Activated CD8-positive, alpha-beta memory T cell treated with anti-CD3 and anti-CD28 coated beads, Interleukin-2, amount 50 U/mL, for 48 hours (primary cell): ENCODE measurements around the gene TMEM267.
A peak's percentile ranks its signal among the peaks of the same experiment; 100 is the strongest.
"Not testable (repeated sequence)": the region's sequence is repeated elsewhere in the genome, so short reads cannot be mapped to it uniquely, and the experiment has no call there.

Source experiments
- DNase-seq: peaks from one replicate; pipeline ENCODE4 v3.0.0-alpha.2; 2020

Gene TMEM267

DNA sequence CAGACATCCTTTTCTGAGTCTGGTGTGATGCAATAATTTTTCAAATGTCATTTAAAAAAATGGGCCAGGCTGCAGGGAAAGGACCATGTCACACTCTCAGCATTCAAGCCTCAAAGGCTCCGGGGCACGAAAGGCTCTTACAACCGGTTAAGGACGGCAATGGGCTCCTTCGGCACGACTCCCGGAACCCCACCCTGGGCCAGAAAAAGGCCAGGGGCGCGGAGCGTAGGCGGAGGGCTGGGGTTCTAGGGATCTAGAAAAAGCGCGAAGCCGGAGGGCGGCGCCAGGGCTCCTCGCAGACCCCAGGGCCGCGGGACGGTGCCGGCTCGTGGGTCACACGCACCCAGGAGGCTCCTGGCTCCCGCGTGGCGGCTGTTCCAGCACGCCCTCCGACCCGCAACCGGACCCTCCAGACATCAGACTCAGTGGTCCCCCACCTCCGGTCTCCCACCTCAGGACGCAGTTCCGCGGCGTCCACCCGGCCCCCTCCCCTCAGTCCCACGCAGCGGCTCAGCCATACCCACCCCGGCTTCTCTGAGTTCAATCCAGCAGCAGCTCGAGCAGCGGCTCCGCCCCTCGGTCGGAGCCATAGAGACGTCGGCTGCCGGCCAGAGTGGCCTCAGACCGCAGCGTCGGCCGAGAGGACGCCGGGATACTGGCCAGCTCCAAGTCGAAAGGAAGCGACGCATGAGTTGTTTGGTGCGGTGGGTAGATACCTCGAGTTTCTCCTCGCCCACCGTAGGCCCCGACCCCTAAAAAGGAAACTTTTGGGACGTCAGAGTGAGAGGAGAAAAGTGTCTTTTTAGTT, at the start of gene TMEM267:
Gene TMEM267 (minus strand): TSS at position 568 of the 808 bp plus-strand sequence. CDS start 29,896 bp downstream, outside the sequence.
- DNase-seq = peak; percentile 90

DNA sequence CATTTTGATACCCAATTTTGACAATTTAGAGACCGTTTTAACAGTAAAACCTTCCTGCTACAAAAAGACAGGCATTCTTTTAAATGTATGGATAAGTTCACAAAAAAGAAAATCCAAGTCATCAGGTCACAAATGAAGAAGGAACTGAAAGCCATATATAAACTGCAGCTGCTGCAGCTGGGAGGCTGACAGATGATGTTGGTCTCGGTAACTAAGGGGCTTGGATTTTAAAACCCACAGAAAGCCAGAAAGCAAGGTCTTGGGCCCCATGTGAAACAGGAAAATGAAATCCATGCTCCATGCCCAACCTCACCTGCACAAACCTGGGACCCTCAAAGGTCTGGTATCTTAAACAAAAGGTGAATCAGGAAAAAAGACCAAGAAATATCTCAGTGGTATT, 47.0 kb upstream of the TMEM267 start:
- DNase-seq = no peak

GRCh38 chr5:43523662-43524072, 40.0 kb upstream of the TMEM267 start:
- no peak for DNase-seq

GRCh38 chr5:43520615-43521014, 37.0 kb upstream of the TMEM267 start:
- DNase-seq = no peak

GRCh38 chr5:43515678-43516048, 32.0 kb upstream of the TMEM267 start:
- DNase-seq = no peak

GRCh38 chr5:43514816-43515677, 31.4 kb upstream of the TMEM267 start, which contains the start of gene C5orf34:
C5orf34 (minus strand) TSS chr5:43515148; CDS start chr5:43509339, 5,809 bp downstream.
- peak; percentile 98 for DNase-seq

DNA sequence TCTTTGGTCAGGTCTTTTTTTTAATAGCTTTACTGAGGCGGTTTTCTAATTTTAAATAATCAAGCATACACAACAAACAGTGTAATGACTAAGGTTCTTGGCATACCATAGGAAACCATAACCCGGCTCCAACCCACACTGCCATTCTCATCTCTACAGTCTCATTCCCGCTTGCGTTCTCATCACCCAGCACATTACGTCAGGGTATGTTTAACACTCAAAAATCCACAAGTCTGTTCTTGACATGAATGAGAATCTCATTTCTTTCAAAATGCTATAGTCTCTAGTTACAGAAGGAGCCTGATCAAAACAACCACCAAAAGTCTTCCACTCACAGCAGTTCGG, 30.8 kb upstream of the TMEM267 start:
- no peak for DNase-seq

DNA sequence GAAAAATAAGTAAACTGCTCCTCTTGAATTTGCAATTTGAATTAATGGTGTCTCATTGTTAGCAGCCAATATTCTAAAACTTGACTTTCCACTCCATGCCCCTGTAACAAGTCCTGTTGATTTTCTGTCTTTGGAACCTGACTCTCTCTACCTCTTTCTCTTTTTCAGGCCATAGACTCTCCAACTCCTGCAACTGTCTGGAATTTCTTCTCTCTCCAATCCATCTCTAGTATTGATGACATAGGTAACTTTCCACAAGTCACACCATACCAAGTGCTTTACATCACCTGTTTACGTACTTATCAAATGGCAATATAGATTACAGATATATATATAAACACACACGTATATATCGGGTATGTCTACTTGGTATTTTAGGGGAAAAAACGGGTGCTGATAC, 30.4 kb upstream of the TMEM267 start:
- no peak for DNase-seq

DNA sequence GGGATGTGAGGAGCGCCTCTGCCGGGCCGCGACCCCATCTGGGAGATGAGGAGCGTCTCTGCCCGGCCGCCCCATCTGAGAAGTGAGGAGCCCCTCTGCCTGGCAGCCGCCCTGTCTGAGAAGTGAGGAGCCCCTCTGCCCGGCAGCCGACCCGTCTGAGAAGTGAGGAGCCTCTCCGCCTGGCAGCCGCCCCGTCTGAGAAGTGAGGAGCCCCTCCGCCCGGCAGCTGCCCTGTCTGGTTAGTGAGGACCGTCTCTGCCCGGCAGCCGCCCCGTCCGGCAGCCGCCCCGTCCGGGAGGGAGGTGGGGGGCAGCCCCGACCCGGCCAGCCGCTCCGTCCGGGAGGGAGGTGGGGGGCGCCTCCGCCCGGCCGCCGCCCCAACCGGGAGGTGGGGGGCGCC, 27.4 kb upstream of the TMEM267 start:
- DNase-seq = not testable (repeated sequence)

- no peak for DNase-seq
Observed at GRCh38 chr5:43498581-43498980, 14.9 kb upstream of the TMEM267 start.

- DNase-seq = no peak
Observed at GRCh38 chr5:43497311-43498104, 13.8 kb upstream of the TMEM267 start.

- DNase-seq = no peak
Observed at GRCh38 chr5:43491326-43491725, 7.7 kb upstream of the TMEM267 start.

DNA sequence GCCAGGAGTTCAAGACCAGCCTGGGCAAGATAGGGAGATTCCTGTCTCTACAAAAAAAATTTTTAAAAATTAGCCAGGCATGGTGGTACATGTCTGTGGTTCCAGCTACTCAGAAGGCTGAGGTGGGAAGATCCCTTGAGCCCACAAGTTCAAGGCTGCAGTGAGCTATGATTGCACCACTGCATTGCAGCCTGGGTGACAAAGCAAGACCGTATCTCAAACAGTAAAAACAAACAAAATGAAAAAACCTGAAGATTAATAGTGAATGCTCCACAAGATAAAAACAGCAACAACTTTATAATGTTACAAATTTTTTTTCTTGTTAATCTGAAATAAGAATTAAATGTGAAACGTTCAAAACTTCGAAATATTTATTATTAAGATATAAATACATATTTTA, 2.7 kb upstream of the TMEM267 start:
- no peak for DNase-seq

DNA sequence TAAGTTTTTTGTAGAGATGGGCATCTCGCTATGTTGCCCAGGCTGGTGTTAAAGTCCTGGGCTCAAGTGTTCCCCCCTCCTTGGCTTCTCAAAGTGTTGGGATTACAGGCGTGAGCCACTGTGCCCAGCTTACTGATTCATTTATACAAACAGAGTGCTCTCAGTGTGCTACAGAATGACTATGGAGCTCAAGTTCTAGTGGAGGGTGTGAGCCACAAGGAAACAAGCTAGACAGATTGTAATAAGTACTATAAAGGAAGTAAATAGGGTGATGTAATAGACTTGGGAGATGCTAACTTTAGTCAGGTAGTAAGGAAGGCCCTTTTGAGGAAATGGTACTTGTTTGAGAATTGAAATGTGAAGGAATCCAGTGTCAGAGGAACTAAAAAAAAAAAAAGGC, 1.7 kb upstream of the TMEM267 start:
- no peak for DNase-seq

DNA sequence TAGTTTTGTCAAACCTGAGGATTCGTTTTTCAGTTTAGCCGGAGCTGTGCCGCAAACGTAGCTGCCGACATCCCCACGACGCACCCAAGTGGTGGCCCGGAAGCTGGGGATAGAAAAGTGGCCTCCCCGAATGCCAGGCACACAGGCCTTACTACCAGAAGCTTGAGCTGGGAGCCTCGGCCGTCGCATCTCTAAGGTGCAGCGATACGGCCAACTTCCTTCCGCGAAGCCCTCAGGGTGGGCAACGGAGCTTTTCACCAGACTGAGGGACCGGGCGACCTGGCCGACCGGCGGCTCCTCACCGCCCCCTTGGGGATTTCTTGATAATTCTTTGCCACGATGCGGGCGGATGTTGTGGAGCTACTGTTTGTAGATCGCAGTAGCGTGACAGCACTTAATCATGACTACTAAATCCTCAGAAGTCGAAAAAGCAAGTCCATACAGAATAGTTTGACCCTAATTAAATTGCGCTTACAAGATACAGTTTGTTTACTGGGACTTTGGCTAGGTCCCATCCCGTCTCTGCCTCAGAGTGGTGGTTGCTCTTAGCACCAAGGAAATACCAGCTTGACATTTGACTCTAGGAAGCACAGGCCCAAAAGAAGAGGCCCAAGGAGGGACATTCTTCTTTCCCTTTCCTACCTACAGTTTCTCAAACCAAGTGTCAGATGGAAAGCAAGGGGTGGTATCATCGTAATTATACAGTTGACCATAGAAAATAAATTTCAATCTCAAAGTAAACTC, 613 bp upstream of the TMEM267 start:
- DNase-seq = peak; percentile 89

DNA sequence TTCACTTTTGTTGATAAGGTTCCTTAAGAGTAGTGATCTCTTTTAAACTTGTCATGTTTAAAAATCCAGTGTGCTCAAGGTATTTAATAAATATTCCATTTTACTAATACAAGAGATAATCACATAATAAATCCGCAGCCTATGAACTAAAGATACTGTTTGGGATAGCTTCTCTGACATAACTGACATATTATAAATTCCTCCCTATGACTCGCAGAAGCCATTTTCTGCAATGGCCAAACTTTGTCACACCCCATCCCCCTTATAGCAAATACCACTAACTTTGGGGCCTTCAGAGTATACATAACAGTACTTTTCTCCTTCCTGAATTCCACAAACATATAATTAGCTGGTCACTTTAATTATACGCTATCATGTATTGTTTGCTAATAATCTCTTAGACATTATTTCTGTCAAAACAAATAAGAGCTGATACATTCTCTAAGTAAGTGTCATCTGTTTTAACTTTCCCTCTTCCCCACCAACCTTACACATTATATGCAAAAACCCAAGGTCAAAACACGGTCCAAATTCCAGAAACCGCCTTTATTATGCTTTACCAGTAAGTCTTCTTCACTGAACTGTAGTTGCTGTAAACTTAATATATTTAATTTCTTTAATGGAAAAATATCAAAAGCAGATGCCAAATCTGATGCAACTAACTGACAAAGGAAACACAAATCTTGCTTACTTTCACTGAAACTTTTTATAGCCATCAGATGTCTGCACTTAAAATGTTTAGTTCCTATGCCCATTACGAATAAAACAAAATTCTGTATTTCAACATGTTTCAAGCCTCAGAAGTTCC, 971 bp downstream of the TMEM267 start:
- no peak for DNase-seq

GRCh38 chr5:43469671-43470391, 13.8 kb downstream of the TMEM267 start:
- DNase-seq = no peak

GRCh38 chr5:43467100-43467499, 16.6 kb downstream of the TMEM267 start:
- DNase-seq = no peak

DNA sequence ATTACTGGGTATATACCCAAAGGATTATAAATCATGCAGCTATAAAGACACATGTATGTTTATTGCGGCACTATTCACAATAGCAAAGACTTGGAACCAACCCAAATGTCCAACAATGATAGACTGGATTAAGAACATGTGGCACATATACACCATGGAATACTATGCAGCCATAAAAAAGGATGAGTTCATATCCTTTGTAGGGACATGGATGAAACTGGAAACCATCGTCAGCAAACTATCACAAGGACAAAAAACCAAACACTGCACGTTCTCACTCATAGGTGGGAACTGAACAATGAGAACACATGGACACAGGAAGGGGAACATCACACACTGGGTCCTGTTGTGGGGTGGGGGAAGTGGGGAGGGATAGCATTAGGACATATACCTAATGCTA, 18.2 kb downstream of the TMEM267 start:
- DNase-seq = not testable (repeated sequence)

DNA sequence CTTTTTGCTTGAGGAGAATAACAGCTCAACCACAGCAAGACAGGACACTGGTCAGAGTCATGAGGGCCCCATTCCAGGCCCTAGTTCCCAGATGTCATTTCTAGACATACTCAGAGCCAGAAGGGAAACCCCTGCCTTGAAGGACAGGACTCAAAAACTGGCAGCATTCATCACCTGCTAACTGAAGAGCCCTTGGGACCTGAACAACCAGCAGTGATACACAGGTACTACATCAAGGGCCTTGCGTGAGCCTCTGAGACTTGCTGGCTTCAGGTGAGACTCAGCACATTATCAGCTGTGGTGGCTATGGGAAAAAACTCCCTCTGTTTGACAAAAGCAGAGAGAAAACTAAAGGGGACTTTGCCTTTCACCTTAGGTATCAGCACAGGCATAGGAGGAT, 22.6 kb downstream of the TMEM267 start:
- DNase-seq = no peak

- no peak for DNase-seq
Observed at GRCh38 chr5:43456556-43456955, 27.1 kb downstream of the TMEM267 start.
